SK-N-SH treated with all-trans-retinoic acid at 6 μM for 48 hours (cell line): Measurements from ENCODE around the gene MPZL3.

Experiments used
- ATAC-seq: fragments of 200-7000 bp; cut with Tn5 transposase; 3 replicates; pipeline ENCODE4 v1.9.1; 2020; ENCODE audit warnings: mild to moderate bottlenecking, moderate library complexity
- ARNTL ChIP-seq: fragments of 450-650 bp; formaldehyde crosslinking; IDR thresholded peaks from 2 replicates; pipeline ENCODE4 v1.5.0; 2020; ENCODE audit warnings: low read depth, mild to moderate bottlenecking, moderate library complexity, borderline replicate concordance
- BACH2 ChIP-seq: fragments of 250-450 bp; sonication (Bioruptor Pico); IDR thresholded peaks from 2 replicates; pipeline ENCODE4 v1.9.0; 2021; ENCODE audit warnings: mild to moderate bottlenecking, borderline replicate concordance
- CSDC2 ChIP-seq: fragments of 250-450 bp; sonication (Bioruptor Pico); IDR thresholded peaks from 2 replicates; pipeline ENCODE4 v1.5.0; 2020; ENCODE audit warnings: mild to moderate bottlenecking, moderate library complexity
- ESRRG ChIP-seq: fragments of 250-450 bp; sonication (Bioruptor Pico); IDR thresholded peaks from 2 replicates; pipeline ENCODE4 v1.6.1; 2021; ENCODE audit warnings: mild to moderate bottlenecking
- ISL1 ChIP-seq: fragments of 250-450 bp; sonication (Bioruptor Pico); IDR thresholded peaks from 2 replicates; pipeline ENCODE4 v2.1.2; 2022; ENCODE audit warnings: mild to moderate bottlenecking, moderate library complexity
- OSR1 ChIP-seq: fragments of 250-450 bp; sonication (Bioruptor Pico); IDR thresholded peaks from 2 replicates; pipeline ENCODE4 v1.8.0; 2022; ENCODE audit warnings: moderate library complexity, mild to moderate bottlenecking, inconsistent platforms
- PPARA ChIP-seq: fragments of 250-450 bp; sonication (Bioruptor Pico); IDR thresholded peaks from 2 replicates; pipeline ENCODE4 v1.5.0; 2020; ENCODE audit warnings: mild to moderate bottlenecking, borderline replicate concordance
- RARB ChIP-seq: fragments of 250-450 bp; sonication (Bioruptor Pico); IDR thresholded peaks from 2 replicates; pipeline ENCODE4 v1.8.0; 2021; ENCODE audit warnings: mild to moderate bottlenecking, moderate library complexity
- SNAI2 ChIP-seq: fragments of 250-450 bp; sonication (Bioruptor Pico); IDR thresholded peaks from 2 replicates; pipeline ENCODE4 v1.5.0; 2020; ENCODE audit warnings: mild to moderate bottlenecking, moderate library complexity
- TCF4 ChIP-seq: fragments of 250-450 bp; sonication (Bioruptor Pico); IDR thresholded peaks from 2 replicates; pipeline ENCODE4 v1.8.0; 2021; ENCODE audit warnings: mild to moderate bottlenecking, moderate library complexity, borderline replicate concordance
- ZC3H10 ChIP-seq: fragments of 250-450 bp; sonication (Bioruptor Pico); IDR thresholded peaks from 2 replicates; pipeline ENCODE4 v1.5.1; 2021; ENCODE audit warnings: mild to moderate bottlenecking, moderate library complexity
- ZFP3 ChIP-seq: fragments of 250-450 bp; sonication (Bioruptor Pico); IDR thresholded peaks from 2 replicates; pipeline ENCODE4 v1.5.0; 2020; ENCODE audit warnings: mild to moderate bottlenecking, moderate library complexity
- ZFP30 ChIP-seq: fragments of 450-650 bp; formaldehyde crosslinking; IDR thresholded peaks from 2 replicates; pipeline ENCODE4 v1.5.0; 2022; ENCODE audit warnings: mild to moderate bottlenecking, moderate library complexity
- ZNF565 ChIP-seq: fragments of 450-650 bp; formaldehyde crosslinking; conservative IDR thresholded peaks from 2 replicates; pipeline ENCODE4 v1.5.0; 2020; ENCODE audit warnings: low read depth, mild to moderate bottlenecking, moderate library complexity
- ZNF70 ChIP-seq: fragments of 450-650 bp; formaldehyde crosslinking; IDR thresholded peaks from 2 replicates; pipeline ENCODE4 v1.5.0; 2020; ENCODE audit warnings: mild to moderate bottlenecking, moderate library complexity
- ZNF8 ChIP-seq: fragments of 450-650 bp; formaldehyde crosslinking; IDR thresholded peaks from 2 replicates; pipeline ENCODE4 v1.5.0; 2020; ENCODE audit warnings: mild to moderate bottlenecking, moderate library complexity
- TF ChIP-seq, protein P1 (sequence below): fragments of 250-450 bp; sonication (Bioruptor Pico); IDR thresholded peaks from 2 replicates; pipeline ENCODE4 v1.5.1; 2020; ENCODE audit warnings: low read depth, mild to moderate bottlenecking, moderate library complexity
- TF ChIP-seq, protein P2 (sequence below): fragments of 250-450 bp; sonication (Bioruptor Pico); IDR thresholded peaks from 2 replicates; pipeline ENCODE4 v1.8.0; 2021; ENCODE audit warnings: low read depth, mild to moderate bottlenecking, moderate library complexity, borderline replicate concordance
- TF ChIP-seq, protein P3 (sequence below): fragments of 250-450 bp; sonication (Bioruptor Pico); IDR thresholded peaks from 2 replicates; pipeline ENCODE4 v1.5.0; 2020; ENCODE audit warnings: mild to moderate bottlenecking, moderate library complexity
- TF ChIP-seq, protein P4 (sequence below): fragments of 250-450 bp; sonication (Bioruptor Pico); IDR thresholded peaks from 2 replicates; pipeline ENCODE4 v1.8.0; 2020; ENCODE audit warnings: mild to moderate bottlenecking, moderate library complexity, borderline replicate concordance
- TF ChIP-seq, protein P5 (sequence below): fragments of 250-450 bp; sonication (Bioruptor Pico); IDR thresholded peaks from 2 replicates; pipeline ENCODE4 v1.5.1; 2021; ENCODE audit warnings: mild to moderate bottlenecking, moderate library complexity

The MPZL3 gene

DNA sequence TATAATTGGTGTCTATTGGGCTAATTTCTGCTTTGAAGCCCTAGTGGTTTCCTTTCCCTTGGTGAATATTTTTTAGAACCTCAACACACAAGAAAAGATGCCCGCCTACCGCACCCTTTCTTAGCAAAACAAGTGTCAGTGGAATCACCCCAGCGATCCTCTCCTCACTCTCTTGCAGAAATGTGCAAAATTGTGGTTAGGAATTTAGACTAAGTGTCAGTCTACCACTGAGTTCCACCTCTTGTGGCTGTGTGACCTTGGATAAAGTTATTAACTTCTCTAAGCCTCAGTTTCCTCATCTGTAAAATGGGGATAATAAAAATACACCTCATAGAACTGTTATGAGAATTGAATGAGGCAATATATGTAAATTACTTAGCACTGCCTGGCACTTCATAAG is 22.1 kb downstream of the MPZL3 start:
- no peak for ATAC-seq

DNA sequence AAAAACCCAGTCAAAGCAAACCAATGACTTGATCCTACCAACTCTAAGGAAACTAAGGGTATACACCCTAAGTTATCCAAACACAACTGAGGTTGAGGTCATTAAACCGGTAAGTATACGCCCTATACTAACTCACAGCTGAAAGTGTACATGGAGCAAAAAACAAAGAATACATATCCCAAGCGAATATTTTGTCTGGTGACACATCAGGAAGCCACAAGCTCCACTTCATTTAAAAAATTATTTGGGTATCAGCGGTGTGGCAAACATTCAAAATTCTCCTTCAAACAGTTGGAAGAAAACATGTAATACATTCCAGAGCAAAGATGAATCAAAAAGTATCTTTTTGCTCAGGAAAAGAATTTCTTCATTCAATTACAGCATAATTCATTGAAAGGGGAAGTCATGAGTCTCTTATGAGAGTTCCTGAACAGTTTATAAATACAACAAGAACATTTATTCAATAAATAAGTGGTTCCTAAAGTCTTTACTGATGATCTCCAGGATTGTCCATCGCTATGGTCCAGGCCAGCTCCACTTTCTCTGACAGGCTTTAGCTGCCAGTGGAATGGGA is 22.8 kb downstream of the MPZL3 start:
- TF ChIP-seq, protein P1, sequence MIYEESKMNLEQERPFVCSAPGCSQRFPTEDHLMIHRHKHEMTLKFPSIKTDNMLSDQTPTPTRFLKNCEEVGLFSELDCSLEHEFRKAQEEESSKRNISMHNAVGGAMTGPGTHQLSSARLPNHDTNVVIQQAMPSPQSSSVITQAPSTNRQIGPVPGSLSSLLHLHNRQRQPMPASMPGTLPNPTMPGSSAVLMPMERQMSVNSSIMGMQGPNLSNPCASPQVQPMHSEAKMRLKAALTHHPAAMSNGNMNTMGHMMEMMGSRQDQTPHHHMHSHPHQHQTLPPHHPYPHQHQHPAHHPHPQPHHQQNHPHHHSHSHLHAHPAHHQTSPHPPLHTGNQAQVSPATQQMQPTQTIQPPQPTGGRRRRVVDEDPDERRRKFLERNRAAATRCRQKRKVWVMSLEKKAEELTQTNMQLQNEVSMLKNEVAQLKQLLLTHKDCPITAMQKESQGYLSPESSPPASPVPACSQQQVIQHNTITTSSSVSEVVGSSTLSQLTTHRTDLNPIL (CRISPR knock-in tag): no peak
- no peak for TF ChIP-seq ARNTL (CRISPR knock-in tag)
- no peak for TF ChIP-seq BACH2 (CRISPR knock-in tag)
- TF ChIP-seq SNAI2 (CRISPR knock-in tag): no peak
- TF ChIP-seq OSR1 (CRISPR knock-in tag): no peak
- no peak for ATAC-seq

More for the DNA sequence above, 22.1 kb downstream of the MPZL3 start:
- TF ChIP-seq ESRRG (CRISPR knock-in tag) (no peak), OSR1 (CRISPR knock-in tag) (no peak), RARB (CRISPR knock-in tag) (no peak), ZFP30 (CRISPR knock-in tag) (no peak), ZNF70 (CRISPR knock-in tag) (no peak), ARNTL (CRISPR knock-in tag) (no peak), TCF4 (CRISPR knock-in tag) (no peak), PPARA (CRISPR knock-in tag) (no peak), CSDC2 (CRISPR knock-in tag) (no peak), ZNF565 (CRISPR knock-in tag) (no peak), ZNF8 (no peak), ZC3H10 (CRISPR knock-in tag) (no peak), SNAI2 (CRISPR knock-in tag) (no peak), ISL1 (CRISPR knock-in tag) (no peak), ZFP3 (CRISPR knock-in tag) (no peak)
- TF ChIP-seq, protein P1 (CRISPR knock-in tag): no peak
- TF ChIP-seq, protein P2, sequence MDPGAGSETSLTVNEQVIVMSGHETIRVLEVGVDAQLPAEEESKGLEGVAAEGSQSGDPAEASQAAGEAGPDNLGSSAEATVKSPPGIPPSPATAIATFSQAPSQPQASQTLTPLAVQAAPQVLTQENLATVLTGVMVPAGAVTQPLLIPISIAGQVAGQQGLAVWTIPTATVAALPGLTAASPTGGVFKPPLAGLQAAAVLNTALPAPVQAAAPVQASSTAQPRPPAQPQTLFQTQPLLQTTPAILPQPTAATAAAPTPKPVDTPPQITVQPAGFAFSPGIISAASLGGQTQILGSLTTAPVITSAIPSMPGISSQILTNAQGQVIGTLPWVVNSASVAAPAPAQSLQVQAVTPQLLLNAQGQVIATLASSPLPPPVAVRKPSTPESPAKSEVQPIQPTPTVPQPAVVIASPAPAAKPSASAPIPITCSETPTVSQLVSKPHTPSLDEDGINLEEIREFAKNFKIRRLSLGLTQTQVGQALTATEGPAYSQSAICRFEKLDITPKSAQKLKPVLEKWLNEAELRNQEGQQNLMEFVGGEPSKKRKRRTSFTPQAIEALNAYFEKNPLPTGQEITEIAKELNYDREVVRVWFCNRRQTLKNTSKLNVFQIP (CRISPR knock-in tag): no peak
- TF ChIP-seq, protein P3, sequence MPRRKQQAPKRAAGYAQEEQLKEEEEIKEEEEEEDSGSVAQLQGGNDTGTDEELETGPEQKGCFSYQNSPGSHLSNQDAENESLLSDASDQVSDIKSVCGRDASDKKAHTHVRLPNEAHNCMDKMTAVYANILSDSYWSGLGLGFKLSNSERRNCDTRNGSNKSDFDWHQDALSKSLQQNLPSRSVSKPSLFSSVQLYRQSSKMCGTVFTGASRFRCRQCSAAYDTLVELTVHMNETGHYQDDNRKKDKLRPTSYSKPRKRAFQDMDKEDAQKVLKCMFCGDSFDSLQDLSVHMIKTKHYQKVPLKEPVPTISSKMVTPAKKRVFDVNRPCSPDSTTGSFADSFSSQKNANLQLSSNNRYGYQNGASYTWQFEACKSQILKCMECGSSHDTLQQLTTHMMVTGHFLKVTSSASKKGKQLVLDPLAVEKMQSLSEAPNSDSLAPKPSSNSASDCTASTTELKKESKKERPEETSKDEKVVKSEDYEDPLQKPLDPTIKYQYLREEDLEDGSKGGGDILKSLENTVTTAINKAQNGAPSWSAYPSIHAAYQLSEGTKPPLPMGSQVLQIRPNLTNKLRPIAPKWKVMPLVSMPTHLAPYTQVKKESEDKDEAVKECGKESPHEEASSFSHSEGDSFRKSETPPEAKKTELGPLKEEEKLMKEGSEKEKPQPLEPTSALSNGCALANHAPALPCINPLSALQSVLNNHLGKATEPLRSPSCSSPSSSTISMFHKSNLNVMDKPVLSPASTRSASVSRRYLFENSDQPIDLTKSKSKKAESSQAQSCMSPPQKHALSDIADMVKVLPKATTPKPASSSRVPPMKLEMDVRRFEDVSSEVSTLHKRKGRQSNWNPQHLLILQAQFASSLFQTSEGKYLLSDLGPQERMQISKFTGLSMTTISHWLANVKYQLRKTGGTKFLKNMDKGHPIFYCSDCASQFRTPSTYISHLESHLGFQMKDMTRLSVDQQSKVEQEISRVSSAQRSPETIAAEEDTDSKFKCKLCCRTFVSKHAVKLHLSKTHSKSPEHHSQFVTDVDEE (CRISPR knock-in tag): no peak
- TF ChIP-seq, protein P4, sequence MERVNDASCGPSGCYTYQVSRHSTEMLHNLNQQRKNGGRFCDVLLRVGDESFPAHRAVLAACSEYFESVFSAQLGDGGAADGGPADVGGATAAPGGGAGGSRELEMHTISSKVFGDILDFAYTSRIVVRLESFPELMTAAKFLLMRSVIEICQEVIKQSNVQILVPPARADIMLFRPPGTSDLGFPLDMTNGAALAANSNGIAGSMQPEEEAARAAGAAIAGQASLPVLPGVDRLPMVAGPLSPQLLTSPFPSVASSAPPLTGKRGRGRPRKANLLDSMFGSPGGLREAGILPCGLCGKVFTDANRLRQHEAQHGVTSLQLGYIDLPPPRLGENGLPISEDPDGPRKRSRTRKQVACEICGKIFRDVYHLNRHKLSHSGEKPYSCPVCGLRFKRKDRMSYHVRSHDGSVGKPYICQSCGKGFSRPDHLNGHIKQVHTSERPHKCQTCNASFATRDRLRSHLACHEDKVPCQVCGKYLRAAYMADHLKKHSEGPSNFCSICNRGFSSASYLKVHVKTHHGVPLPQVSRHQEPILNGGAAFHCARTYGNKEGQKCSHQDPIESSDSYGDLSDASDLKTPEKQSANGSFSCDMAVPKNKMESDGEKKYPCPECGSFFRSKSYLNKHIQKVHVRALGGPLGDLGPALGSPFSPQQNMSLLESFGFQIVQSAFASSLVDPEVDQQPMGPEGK: no peak
- TF ChIP-seq, protein P5, sequence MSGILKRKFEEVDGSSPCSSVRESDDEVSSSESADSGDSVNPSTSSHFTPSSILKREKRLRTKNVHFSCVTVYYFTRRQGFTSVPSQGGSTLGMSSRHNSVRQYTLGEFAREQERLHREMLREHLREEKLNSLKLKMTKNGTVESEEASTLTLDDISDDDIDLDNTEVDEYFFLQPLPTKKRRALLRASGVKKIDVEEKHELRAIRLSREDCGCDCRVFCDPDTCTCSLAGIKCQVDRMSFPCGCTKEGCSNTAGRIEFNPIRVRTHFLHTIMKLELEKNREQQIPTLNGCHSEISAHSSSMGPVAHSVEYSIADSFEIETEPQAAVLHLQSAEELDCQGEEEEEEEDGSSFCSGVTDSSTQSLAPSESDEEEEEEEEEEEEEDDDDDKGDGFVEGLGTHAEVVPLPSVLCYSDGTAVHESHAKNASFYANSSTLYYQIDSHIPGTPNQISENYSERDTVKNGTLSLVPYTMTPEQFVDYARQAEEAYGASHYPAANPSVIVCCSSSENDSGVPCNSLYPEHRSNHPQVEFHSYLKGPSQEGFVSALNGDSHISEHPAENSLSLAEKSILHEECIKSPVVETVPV (CRISPR knock-in tag): no peak
